Measurements from ENCODE around the gene UPK3A. TPM values are rescaled to one million over a fixed set of nuclear protein-coding genes. Genes with fewer than 3 reads are reported as not detected.
A peak's percentile ranks its signal among the peaks of the same experiment; 100 is the strongest.

Gene UPK3A
- total and polyA plus RNA-seq, 2 of the 13 experiments (the other 11 are each of a cell fraction or from before 2014, with no cell fraction given) = 10.5 to 13.8 TPM

- TF ChIP-seq, protein P1, sequence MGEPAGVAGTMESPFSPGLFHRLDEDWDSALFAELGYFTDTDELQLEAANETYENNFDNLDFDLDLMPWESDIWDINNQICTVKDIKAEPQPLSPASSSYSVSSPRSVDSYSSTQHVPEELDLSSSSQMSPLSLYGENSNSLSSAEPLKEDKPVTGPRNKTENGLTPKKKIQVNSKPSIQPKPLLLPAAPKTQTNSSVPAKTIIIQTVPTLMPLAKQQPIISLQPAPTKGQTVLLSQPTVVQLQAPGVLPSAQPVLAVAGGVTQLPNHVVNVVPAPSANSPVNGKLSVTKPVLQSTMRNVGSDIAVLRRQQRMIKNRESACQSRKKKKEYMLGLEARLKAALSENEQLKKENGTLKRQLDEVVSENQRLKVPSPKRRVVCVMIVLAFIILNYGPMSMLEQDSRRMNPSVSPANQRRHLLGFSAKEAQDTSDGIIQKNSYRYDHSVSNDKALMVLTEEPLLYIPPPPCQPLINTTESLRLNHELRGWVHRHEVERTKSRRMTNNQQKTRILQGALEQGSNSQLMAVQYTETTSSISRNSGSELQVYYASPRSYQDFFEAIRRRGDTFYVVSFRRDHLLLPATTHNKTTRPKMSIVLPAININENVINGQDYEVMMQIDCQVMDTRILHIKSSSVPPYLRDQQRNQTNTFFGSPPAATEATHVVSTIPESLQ (CRISPR knock-in tag; conservative IDR thresholded peaks at IDR 0.05) = no peak
- TF ChIP-seq TOE1 (CRISPR knock-in tag; IDR thresholded peaks at IDR 0.05) = no peak
- TF ChIP-seq PHF21A (CRISPR knock-in tag; IDR thresholded peaks at IDR 0.05) = no peak; the same call in 1 of the 2 replicates
- no peak for TF ChIP-seq IRX3 (CRISPR knock-in tag; IDR thresholded peaks at IDR 0.05; ENCODE audit: borderline replicate concordance, low read depth)
- TF ChIP-seq, protein P2, sequence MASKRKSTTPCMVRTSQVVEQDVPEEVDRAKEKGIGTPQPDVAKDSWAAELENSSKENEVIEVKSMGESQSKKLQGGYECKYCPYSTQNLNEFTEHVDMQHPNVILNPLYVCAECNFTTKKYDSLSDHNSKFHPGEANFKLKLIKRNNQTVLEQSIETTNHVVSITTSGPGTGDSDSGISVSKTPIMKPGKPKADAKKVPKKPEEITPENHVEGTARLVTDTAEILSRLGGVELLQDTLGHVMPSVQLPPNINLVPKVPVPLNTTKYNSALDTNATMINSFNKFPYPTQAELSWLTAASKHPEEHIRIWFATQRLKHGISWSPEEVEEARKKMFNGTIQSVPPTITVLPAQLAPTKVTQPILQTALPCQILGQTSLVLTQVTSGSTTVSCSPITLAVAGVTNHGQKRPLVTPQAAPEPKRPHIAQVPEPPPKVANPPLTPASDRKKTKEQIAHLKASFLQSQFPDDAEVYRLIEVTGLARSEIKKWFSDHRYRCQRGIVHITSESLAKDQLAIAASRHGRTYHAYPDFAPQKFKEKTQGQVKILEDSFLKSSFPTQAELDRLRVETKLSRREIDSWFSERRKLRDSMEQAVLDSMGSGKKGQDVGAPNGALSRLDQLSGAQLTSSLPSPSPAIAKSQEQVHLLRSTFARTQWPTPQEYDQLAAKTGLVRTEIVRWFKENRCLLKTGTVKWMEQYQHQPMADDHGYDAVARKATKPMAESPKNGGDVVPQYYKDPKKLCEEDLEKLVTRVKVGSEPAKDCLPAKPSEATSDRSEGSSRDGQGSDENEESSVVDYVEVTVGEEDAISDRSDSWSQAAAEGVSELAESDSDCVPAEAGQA (IDR thresholded peaks at IDR 0.05; ENCODE audit: low read depth) = no peak
- TF ChIP-seq, protein P2 (CRISPR knock-in tag; IDR thresholded peaks at IDR 0.05; ENCODE audit: borderline replicate concordance) = no peak
- TF ChIP-seq HMG20B (CRISPR knock-in tag; conservative IDR thresholded peaks at IDR 0.05) = no peak
- TF ChIP-seq IRF9 (CRISPR knock-in tag; IDR thresholded peaks at IDR 0.05; ENCODE audit: borderline replicate concordance) = peak; percentile 70; the same call in 1 of the 2 replicates
- TF ChIP-seq, protein P3, sequence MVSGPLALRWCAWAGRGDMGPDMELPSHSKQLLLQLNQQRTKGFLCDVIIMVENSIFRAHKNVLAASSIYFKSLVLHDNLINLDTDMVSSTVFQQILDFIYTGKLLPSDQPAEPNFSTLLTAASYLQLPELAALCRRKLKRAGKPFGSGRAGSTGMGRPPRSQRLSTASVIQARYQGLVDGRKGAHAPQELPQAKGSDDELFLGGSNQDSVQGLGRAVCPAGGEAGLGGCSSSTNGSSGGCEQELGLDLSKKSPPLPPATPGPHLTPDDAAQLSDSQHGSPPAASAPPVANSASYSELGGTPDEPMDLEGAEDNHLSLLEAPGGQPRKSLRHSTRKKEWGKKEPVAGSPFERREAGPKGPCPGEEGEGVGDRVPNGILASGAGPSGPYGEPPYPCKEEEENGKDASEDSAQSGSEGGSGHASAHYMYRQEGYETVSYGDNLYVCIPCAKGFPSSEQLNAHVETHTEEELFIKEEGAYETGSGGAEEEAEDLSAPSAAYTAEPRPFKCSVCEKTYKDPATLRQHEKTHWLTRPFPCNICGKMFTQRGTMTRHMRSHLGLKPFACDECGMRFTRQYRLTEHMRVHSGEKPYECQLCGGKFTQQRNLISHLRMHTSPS (CRISPR knock-in tag; IDR thresholded peaks at IDR 0.05; ENCODE audit: low read depth) = 0 out of 2 replicates have a peak, but pooled peaks have one; percentile 45
- TF ChIP-seq ATF1 (CRISPR knock-in tag; IDR thresholded peaks at IDR 0.05) = no peak
- peak; percentile 34; the same call in 1 of the 2 replicates for TF ChIP-seq ETV5 (CRISPR knock-in tag; IDR thresholded peaks at IDR 0.05; ENCODE audit: borderline replicate concordance)
- no peak for TF ChIP-seq CHCHD3 (CRISPR knock-in tag; IDR thresholded peaks at IDR 0.05)
- TF ChIP-seq TBX2 (CRISPR knock-in tag; IDR thresholded peaks at IDR 0.05; ENCODE audit: borderline replicate concordance) = peak; percentile 67
- TF ChIP-seq MED13 (CRISPR knock-in tag; IDR thresholded peaks at IDR 0.05) = no peak
- no peak for TF ChIP-seq NFKB2 (CRISPR knock-in tag; IDR thresholded peaks at IDR 0.05; ENCODE audit: borderline replicate concordance)
- no peak for TF ChIP-seq ZNF12 (CRISPR knock-in tag; IDR thresholded peaks at IDR 0.05)
These were observed 12.3 kb upstream of the UPK3A start (continued) for GRCh38 chr22:45272498-45272897.
